Hepatocyte (in vitro differentiated cells): Measurements from ENCODE around the gene HBB.

Experiments used
- EZH2 ChIP-seq: fragments of 200-600 bp; sonication (generic); IDR thresholded peaks from 2 replicates; pipeline ENCODE4 v1.6.1; 2016; ENCODE audit warnings: antibody characterized with exemption, mild to moderate bottlenecking, borderline replicate concordance
- TF ChIP-seq, protein P1 (sequence below): fragments of 200-600 bp; sonication (generic); IDR thresholded peaks from 2 replicates; pipeline ENCODE4 v1.5.1; 2016; ENCODE audit warnings: antibody characterized with exemption, mild to moderate bottlenecking; ENCODE audit not compliant: poor library complexity

DNA sequence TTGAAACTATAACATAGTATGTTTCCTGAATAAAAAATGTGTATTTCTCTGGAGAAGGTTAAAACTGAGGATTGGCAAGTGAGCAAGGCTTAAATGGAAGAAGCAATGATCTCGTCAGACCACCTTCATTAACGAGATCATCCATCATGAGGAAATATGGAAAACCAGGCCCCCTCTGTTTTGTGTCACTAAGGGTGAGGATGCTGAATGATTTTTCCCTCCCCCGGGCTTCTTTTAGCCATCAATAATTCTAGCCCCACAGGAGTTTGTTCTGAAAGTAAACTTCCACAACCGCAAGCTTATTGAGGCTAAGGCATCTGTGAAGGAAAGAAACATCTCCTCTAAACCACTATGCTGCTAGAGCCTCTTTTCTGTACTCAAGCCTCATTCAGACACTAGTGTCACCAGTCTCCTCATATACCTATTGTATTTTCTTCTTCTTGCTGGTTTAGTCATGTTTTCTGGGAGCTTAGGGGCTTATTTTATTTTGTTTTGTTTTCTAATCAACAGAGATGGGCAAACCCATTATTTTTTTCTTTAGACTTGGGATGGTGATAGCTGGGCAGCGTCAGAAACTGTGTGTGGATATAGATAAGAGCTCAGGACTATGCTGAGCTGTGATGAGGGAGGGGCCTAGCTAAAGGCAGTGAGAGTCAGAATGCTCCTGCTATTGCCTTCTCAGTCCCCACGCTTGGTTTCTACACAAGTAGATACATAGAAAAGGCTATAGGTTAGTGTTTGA is 48.7 kb upstream of the HBB start:
- TF ChIP-seq EZH2: no peak
- TF ChIP-seq, protein P1, sequence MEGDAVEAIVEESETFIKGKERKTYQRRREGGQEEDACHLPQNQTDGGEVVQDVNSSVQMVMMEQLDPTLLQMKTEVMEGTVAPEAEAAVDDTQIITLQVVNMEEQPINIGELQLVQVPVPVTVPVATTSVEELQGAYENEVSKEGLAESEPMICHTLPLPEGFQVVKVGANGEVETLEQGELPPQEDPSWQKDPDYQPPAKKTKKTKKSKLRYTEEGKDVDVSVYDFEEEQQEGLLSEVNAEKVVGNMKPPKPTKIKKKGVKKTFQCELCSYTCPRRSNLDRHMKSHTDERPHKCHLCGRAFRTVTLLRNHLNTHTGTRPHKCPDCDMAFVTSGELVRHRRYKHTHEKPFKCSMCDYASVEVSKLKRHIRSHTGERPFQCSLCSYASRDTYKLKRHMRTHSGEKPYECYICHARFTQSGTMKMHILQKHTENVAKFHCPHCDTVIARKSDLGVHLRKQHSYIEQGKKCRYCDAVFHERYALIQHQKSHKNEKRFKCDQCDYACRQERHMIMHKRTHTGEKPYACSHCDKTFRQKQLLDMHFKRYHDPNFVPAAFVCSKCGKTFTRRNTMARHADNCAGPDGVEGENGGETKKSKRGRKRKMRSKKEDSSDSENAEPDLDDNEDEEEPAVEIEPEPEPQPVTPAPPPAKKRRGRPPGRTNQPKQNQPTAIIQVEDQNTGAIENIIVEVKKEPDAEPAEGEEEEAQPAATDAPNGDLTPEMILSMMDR: no peak
